Neural crest cell (in vitro differentiated cells): Measurements from ENCODE around the gene ARID5B. TPM values are rescaled to one million over a fixed set of nuclear protein-coding genes. Genes with fewer than 3 reads are reported as not detected.
A peak's percentile ranks its signal among the peaks of the same experiment; 100 is the strongest.

Experiments
- DNase-seq: peaks from one replicate; pipeline ENCODE4 v3.0.0; 2021; ENCODE audit warnings: low read depth, mixed read lengths, low spot score
- H3K27ac Mint-ChIP-seq: one replicate; pipeline ENCODE4 v1.8.0; 2021; ENCODE audit warnings: mild to moderate bottlenecking, mixed read lengths; ENCODE audit not compliant: unreplicated experiment
- H3K27me3 Mint-ChIP-seq: 2 replicates; pipeline ENCODE4 v1.8.0; 2021; ENCODE audit warnings: low read depth, mild to moderate bottlenecking, mixed read lengths
- H3K36me3 Mint-ChIP-seq: 2 replicates; pipeline ENCODE4 v1.8.0; 2021; ENCODE audit warnings: low read depth, mild to moderate bottlenecking, mixed read lengths
- H3K4me1 Mint-ChIP-seq: 2 replicates; pipeline ENCODE4 v1.8.0; 2021; ENCODE audit warnings: mixed read lengths
- H3K4me3 Mint-ChIP-seq: one replicate; pipeline ENCODE4 v1.8.0; 2021; ENCODE audit warnings: mild to moderate bottlenecking, mixed read lengths
- H3K9me3 Mint-ChIP-seq: 2 replicates; pipeline ENCODE4 v1.8.0; 2021; ENCODE audit warnings: mixed read lengths
- total RNA-seq: library from RNA; stranded (reverse); gene quantifications from 2 replicates; pipeline ENCODE4 v1.2.1, GENCODE V29; 2021
- TF ChIP-seq, protein P1 (sequence below): fragments of 200-600 bp; sonication (generic); conservative IDR thresholded peaks from 2 replicates; pipeline ENCODE4 v1.5.0; 2021; ENCODE audit warnings: antibody characterized with exemption, mild to moderate bottlenecking

The ARID5B gene
- total RNA-seq, 1 donor from 2014 or later: 10.4 TPM

DNA sequence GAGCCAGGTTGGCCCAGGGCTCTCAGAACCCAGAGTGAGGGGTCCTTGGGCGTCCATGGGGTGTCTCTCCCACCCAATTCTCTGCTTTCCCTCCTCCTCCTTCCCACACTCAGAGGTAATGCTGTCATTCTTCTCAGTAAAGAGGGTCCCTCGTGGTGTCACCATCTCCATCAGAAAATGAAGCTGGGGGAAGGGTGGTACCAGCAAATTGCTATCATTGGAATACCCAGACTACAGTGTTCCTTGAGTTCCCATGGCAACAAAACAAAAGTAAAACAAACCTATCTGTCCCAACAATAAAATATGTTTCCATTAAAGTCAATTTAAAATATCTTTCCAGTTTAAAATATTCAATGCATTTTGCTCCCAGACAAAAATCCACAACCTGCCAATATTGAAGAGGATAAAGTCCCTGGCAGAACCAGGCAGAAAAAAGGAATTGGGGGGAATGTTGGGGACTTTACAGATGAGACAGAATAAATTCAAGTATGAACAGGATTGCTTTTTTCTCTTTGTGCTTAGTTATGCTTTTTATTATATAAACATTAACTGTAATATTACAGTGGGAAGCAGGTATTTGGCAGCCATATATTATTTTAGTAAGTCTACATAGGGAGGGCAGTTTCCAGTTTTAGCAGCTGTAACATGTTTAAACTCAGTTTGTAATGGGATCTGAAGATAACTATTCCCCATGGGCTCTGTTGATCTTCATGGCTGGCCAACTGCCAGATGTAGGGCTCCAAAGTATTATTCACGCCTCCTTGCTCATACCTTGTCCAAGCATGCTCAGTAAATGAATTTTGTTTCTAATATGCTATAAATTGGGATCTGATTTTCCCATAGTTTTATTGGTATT is 182.1 kb downstream of the ARID5B start:
- Mint-ChIP-seq H3K27me3 (no peaks in the 10 kb centered on the region), H3K4me1 (peaks cover 41% of the 10 kb centered on the region), H3K9me3 (no peaks in the 10 kb centered on the region), H3K4me3 (peak overlapping the region; percentile 58), H3K27ac (peak overlapping the region; percentile 94), H3K36me3 (peaks cover 19% of the 10 kb centered on the region)
- DNase-seq: no peak
- TF ChIP-seq, protein P1, sequence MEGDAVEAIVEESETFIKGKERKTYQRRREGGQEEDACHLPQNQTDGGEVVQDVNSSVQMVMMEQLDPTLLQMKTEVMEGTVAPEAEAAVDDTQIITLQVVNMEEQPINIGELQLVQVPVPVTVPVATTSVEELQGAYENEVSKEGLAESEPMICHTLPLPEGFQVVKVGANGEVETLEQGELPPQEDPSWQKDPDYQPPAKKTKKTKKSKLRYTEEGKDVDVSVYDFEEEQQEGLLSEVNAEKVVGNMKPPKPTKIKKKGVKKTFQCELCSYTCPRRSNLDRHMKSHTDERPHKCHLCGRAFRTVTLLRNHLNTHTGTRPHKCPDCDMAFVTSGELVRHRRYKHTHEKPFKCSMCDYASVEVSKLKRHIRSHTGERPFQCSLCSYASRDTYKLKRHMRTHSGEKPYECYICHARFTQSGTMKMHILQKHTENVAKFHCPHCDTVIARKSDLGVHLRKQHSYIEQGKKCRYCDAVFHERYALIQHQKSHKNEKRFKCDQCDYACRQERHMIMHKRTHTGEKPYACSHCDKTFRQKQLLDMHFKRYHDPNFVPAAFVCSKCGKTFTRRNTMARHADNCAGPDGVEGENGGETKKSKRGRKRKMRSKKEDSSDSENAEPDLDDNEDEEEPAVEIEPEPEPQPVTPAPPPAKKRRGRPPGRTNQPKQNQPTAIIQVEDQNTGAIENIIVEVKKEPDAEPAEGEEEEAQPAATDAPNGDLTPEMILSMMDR: no peak

DNA sequence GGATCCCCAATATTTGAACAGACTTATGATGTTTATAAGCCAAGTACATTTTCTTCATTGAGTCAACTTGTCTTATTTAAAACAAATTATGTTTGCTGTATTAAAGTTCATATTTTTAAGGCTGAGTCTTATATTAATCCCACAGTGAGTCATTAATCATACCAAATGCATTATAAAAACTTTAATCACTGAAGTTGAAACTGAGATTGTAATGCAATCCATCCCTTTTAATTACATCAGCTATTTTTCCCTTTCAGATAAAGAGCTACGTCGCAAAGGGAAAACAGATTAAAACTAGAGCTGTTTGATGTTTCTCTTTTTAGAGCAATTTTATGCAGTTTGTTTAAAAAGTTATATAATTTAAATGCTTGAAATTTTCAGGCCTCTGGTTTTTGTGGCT is 183.0 kb downstream of the ARID5B start:
- Mint-ChIP-seq H3K4me1 (peaks cover 47% of the 10 kb centered on the region), H3K9me3 (no peaks in the 10 kb centered on the region), H3K27ac (peak overlapping the region; percentile 96), H3K4me3 (no peak overlapping the region), H3K36me3 (peaks cover 19% of the 10 kb centered on the region), H3K27me3 (no peaks in the 10 kb centered on the region)
- no peak for DNase-seq
- TF ChIP-seq, protein P1: no peak

DNA sequence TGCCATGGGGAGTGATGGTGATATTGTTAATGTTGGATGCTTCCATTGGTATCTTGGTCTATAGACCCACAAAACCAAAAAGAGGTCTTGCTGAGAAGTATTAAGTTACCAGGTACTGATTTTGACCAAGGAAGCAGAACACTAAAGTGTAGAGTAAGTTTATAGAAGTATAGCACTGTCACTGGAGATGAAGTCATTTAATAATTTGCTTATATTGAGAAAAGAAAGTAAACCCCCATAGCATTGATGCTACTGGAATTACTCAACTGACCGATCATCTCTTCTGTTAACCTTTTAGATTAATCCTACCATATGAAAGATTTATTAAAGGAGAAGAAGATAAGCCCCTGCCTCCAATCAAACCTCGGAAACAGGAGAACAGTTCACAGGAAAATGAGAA is 183.9 kb downstream of the ARID5B start:
- no peak for DNase-seq
- H3K4me3 Mint-ChIP-seq: no peak overlapping the region
- no peaks in the 10 kb centered on the region for H3K27me3 Mint-ChIP-seq
- H3K36me3 Mint-ChIP-seq: peaks cover 15% of the 10 kb centered on the region
- H3K4me1 Mint-ChIP-seq: peaks cover 50% of the 10 kb centered on the region
- TF ChIP-seq, protein P1: no peak
- H3K9me3 Mint-ChIP-seq: no peaks in the 10 kb centered on the region
- no peak overlapping the region for H3K27ac Mint-ChIP-seq

DNA sequence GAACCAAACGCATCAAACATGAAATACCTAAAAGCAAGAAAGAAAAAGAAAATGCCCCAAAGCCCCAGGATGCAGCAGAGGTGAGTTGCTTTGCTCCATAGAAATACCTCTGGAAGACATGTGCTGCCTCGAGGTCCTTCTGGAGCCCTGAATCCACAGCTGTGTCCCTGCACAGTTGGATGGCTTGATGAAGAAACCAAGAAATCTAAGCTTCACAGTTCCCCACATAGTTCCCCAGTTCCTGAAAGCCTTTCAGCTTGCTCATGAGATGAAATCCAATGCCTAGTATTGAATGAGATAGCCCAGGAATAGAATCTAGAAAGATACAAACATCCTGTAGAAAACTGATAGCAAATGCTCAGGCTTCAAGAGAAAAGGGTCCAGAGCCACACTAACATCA is 184.3 kb downstream of the ARID5B start:
- no peak overlapping the region for H3K27ac Mint-ChIP-seq
- DNase-seq: no peak
- peaks cover 49% of the 10 kb centered on the region for H3K4me1 Mint-ChIP-seq
- H3K36me3 Mint-ChIP-seq: peaks cover 18% of the 10 kb centered on the region
- TF ChIP-seq, protein P1: no peak
- H3K4me3 Mint-ChIP-seq: no peak overlapping the region
- H3K9me3 Mint-ChIP-seq: no peaks in the 10 kb centered on the region
- H3K27me3 Mint-ChIP-seq: no peaks in the 10 kb centered on the region

DNA sequence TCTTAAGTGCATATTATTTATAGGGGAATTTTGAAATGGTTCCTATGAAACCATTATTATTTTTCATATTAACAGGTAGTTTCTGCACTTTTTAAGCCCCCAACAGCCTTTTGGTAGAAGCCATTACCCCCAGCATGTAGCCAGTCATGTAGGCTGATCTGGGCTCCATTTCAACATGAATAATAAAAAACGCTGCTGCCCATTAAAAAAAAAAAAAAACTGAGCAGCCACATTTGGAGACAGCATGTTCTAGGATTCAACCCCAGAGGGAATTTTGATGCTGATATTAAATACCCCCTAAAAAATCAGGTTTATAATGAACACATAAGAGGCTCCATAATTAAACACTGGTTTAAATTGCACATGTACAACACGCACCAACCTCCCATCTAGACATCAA is 185.8 kb downstream of the ARID5B start:
- H3K27ac Mint-ChIP-seq: no peak overlapping the region
- H3K36me3 Mint-ChIP-seq: peaks cover 26% of the 10 kb centered on the region
- no peak overlapping the region for H3K4me3 Mint-ChIP-seq
- H3K9me3 Mint-ChIP-seq: no peaks in the 10 kb centered on the region
- TF ChIP-seq, protein P1: no peak
- H3K27me3 Mint-ChIP-seq: no peaks in the 10 kb centered on the region
- peaks cover 33% of the 10 kb centered on the region for H3K4me1 Mint-ChIP-seq
- DNase-seq: no peak
